Measurements from ENCODE around the gene CNDP1.

CNDP1 gene

GRCh38 chr18:74595431-74595830 is 61.1 kb downstream of the CNDP1 start:
- peak in 1 of 5 donors; percentile 20 for DNase-seq

GRCh38 chr18:74597034-74597661 is 62.8 kb downstream of the CNDP1 start:
- DNase-seq, result peak; percentile 45 to 76 (median 61)

- DNase-seq, result peak; percentile 71 to 91 (median 79)
Measured at GRCh38 chr18:74597662-74598349, 63.5 kb downstream of the CNDP1 start, which contains the start of gene ZNF407. Gene ZNF407, plus strand, starts transcription at chr18:74597870. Its CDS starts 33,150 bp downstream, at chr18:74631020.

DNA sequence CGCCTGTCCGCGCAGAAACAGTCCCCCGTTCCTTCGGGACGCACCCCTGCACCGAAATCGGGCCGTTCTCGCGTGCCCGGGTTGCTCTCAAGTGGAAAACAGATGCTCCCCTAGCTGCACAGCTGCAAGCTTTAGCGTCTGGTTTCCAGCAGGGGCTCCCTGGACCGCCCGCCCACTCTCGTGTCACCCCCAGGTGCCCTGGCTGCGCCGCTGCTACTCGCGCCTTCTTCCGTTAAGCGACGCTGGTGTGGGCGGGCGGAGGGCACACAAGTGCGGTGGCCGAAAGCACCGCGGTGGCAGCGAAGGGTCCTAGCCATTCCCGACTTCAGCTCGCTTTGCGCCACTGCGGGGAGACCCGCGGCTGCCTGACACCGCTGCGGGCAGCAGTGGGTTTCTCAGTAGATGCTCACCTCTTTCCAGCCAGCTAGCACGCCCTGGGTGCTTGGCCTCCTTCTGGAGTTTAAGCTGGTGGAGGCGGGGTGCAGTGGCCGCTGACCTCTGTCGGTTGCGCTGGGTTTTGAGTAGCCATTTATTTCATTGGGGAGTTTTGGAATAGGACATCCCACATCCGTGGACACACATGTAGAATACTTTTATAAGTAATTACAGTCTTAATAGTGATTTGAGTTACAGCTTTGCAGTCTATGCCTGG is 64.2 kb downstream of the CNDP1 start:
- peak; percentile 33 to 66 (median 61) for DNase-seq

DNA sequence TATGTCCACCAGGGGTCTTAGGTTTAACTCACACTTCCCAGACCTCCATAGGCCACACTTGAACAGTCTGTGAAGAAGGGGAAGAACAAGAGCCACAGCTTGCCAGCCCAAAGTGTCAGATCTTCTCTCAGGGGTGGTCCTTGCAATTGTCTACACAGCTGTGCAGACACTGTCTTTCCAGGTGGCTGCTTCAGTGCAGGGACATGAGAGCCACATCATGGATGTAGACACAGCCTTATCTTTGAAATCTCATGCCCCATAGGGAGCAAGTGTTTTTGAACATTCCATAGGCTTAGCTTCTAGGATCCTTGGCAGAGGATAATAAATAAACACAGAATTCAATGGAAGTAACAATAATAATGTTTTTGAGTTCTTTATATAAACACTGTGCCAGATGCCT is 70.1 kb downstream of the CNDP1 start:
- DNase-seq, result no peak

DNA sequence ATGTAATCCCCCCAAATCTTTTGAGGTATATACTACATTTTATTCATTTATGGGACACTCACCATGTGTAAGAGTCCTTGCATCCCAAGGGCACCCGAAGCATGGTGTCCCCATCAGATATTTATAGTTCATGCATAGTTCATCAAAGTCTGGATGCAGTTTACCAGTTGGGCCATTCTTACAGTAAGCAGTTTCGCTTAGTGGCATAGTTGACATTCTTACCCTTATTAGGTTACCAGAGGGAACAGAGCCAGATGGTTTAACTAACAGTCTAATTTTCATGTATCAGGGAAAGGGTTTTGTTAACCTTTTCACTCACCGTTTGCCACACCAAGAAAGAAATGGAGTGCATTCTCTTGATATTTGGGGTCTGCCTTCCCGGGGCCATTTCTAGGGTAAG is 70.5 kb downstream of the CNDP1 start:
- DNase-seq, result no peak

- DNase-seq, result no peak
Measured at GRCh38 chr18:74608681-74609080, 74.4 kb downstream of the CNDP1 start.

DNA sequence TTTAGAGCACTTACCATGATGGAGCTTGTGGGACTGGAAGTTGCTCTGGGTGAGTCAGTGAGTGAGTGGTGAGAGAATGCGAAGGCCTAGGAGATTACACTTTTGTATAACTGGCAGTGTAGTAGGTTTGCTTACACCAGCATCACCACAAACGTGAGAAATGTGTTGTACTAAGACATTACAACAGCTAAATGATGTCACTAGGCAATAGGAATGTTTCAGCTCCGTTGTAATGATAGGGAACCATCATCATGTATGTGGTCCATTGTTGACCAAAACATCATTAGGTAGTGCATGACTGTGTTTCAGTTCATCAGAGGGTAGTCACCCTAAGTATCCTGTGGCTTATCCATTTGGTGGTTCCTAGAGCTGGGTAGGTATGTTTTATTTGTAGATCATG is 75.2 kb downstream of the CNDP1 start:
- DNase-seq, result no peak

GRCh38 chr18:74610051-74610615 is 75.8 kb downstream of the CNDP1 start:
- DNase-seq, result no peak

DNA sequence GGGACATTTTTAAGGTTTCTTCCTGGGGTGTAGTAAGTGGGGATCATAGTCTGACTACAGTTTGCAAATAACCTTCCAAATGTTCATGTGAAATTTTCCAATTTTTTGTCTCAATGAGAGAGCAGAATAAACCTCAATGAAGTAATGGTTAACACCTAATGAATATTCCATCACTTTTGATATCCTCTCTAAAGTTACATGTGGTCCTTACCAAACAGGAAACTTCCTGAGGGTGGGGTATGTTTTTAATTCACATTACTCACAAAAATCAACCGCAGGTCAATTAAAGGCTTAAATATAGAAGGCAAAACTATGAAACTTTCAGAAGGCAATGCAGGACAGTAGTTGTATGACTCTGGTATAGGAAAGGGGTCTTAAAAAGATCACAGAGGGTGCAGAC is 76.6 kb downstream of the CNDP1 start:
- no peak for DNase-seq

DNA sequence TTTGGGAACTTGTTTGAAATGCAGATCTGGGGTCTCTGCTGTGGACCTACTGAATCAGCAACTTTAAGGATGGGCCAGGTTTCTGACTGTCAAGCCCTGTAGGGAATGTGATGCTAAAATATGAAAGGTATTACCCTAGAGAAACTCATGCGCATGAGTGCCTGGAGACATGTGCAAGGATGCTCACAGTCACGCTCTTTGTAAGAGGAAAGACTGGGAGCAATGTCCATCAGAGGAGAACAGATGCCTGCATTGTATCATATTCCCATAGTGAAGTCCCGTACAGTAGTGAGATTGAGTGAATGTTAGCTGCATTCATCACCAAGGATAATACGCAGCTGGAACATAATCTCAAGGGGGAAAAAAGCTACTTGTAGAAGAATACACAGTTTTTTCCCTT is 77.5 kb downstream of the CNDP1 start:
- no peak for DNase-seq

GRCh38 chr18:74613381-74613780 is 79.1 kb downstream of the CNDP1 start:
- no peak for DNase-seq

DNA sequence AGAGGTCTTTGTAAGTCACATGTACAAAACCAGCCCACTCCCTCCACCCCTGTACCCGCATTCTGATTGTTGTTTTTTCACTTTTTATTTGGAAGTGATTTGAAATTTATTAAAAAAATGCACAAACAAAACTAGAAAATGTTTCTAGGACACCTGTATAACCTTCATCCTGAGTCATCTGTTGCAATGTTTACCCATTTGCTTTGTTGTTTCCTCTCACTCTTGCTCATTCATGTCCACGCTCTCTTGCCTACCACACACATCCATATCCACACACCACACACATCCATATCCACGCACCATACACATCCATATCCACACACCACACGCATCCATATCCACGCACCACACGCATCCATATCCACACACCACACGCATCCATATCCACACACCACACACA is 82.2 kb downstream of the CNDP1 start:
- no peak for DNase-seq

- DNase-seq, result no peak
Measured at GRCh38 chr18:74617486-74617885, 83.2 kb downstream of the CNDP1 start.

- no peak for DNase-seq
Measured at GRCh38 chr18:74622072-74622471, 87.8 kb downstream of the CNDP1 start.

GRCh38 chr18:74623047-74623816 is 88.9 kb downstream of the CNDP1 start:
- peak in 2 of 5 donors; percentile 10 to 32 for DNase-seq

DNA sequence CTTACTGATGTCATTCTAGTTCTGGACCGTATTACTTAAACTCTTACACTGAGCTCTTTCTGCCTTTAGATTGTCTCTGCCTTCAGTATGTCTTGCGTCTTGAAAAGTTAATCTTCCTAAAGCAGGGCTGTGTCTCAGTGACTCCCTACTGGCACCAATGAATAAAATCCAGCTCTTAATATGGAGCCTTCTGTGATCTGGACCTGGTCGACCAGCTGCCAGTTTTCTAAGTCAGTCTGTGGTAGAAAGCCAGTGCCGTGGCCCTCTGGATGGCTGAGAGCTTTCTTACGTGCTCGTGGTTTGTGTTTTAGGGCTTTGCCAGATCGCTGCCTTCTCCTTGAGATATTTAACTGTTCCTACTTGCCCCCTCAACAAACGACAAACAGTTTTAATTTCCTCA is 90.2 kb downstream of the CNDP1 start:
- no peak for DNase-seq

GRCh38 chr18:74625157-74625556 is 90.9 kb downstream of the CNDP1 start:
- no peak for DNase-seq

- DNase-seq, result no peak
Measured at GRCh38 chr18:74626049-74626874, 92.0 kb downstream of the CNDP1 start.

- DNase-seq, result no peak
Measured at GRCh38 chr18:74630804-74631203, 96.5 kb downstream of the CNDP1 start.

DNA sequence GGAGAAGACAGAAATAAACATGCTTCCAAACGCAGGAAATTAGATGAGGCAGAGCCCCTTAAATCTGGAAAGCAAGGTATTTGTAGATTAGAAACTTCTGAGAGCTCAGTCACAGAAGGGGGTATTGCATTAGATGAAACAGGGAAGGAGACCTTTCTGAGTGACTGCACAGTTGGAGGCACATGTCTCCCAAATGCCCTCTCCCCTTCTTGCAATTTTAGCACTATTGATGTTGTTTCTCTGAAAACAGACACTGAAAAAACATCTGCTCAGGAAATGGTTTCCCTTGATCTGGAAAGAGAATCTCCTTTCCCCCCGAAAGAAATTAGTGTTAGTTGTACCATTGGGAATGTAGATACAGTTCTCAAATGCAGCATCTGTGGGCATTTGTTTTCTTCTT is 96.9 kb downstream of the CNDP1 start:
- DNase-seq, result no peak

All from T-helper 1 cell (primary cell).